NK-92 treated with Interleukin-12 subunit alpha and Interleukin-12 subunit beta, amount 100 ng/mL, for 24 hours (cell line): ENCODE measurements around the gene NOC4L.

Source experiments
- DNase-seq: peaks from one replicate; lab custom pipeline; 2025; lab: John Stamatoyannopoulos, UW

NOC4L gene

DNA sequence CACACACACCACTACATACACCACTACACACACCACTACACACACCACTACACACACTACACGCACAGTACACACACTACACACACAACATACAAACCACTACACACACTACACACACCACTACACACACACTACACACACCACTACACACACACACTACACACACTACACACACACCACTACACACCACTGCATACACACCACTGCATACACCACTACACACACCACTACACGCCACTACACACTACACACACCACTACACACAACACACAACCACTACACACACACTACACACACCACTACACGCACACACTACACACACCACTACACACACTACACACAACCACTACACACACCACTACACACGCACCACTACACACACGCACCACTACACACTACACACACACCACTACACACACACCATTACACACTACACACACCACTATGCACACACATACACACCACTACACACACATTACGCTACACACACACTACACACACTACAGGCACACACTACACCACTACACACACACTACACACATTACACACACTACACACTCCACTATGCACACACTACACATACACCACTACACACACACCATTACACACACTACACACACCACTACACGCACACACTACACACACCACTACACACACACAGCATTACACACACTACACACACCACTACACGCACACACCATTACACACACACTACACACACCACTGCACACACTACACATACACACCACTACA lies 12.5 kb downstream of the NOC4L start:
- DNase-seq: no peak

DNA sequence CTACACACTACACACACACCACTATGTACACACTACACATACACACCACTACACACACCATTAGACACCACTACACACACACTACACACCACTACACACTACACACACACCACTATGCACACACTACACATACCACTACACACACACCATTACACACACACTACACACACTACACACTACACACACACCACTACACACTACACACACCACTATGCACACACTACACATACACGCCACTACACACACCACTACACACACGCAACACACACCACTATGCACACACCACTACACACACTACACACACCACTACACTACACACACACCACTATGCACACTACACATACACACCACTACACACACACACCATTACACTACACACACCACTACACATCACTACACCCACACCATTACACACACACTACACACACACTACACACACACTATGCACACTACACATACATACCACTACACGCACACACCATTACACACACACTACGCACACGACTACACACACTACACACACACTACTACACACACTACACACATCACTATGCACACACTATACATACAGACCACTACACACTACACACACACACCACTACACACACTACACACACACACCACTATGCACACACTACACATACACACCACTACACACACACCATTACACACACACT lies 13.6 kb downstream of the NOC4L start:
- DNase-seq: no peak

DNA sequence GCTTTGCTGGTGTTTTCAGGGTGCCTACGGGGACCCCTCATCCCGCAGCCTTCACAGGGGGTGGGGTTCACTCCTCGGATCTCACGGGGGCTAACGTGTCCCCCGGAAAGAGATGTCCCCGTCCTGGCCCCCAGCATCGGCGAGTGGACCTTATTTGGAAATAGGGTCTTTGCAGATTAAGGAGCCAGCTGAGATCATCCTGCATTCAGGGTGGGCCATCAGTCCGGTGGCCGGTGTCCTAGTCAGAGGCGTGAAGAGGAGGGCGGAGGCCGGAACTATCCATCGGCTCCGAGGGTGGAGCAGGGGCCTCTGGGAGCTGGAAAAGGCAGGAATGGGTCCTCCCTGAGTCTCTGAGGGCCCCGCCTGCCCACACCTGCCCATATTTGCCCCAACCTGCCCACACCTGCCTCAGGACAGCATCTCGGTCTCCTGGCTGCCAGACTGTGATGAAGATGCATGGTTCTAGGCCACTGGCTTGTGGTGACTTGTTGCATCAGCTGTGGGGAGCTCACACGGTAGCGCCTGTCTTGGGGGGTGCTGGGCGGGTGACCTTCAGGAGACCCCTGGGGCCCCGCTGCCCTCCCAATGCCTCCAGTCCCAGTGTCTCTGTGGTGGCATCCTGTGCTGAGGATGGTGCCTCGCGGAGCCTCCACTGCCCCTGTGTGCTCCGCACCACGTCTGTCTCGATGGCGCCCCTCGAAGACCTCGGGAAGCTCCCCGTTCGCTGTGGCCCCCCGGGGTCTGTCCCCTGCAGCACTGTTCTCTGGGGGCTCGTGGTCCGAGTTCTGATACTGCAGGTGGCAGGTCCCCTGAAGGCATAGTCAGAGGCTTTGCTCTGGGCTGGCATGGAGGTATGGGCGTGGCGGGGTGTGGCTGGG lies 14.7 kb downstream of the NOC4L start:
- no peak for DNase-seq

DNA sequence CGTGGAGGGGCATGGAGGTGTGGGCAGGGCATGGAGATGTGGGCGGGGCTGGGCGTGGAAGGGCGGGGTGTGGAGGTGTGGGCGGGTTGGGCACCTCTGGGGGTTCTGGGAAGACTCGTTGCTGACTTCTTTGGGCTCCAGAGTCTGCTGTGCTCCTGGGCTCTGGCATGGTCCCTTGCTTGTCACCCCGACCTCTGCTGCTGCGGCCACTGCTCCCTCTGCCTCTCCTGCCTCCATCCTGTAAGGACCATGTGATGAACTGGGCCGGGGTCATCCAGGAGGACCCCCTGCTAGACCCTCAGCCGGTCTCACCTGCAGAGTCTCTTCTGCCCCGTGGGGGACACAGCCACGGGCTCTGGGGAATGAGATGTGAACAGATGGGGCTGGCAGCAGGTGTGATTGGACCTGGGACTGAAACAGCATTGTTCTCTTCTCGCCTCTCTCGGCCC lies 15.3 kb downstream of the NOC4L start:
- no peak for DNase-seq

DNA sequence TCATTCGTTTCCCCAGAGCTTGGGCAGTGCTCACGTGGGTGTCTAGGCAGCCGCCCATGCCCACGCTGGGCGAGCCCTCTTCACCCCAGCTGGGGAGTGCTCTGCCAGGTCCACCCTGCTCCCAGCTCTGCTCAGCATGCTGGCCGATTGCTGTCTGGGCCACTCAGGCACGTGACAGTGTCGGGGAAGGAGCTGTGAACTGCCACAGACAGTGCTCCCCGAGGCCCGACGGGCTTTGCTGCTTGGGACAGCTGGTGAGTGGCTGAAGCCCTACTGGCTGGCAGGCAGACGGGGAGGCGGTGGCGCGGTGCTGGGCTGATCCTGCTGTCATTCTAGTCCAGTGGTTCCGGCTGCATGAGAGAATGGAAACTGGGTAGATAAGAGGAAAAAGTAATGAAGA lies 15.8 kb downstream of the NOC4L start:
- DNase-seq: no peak

DNA sequence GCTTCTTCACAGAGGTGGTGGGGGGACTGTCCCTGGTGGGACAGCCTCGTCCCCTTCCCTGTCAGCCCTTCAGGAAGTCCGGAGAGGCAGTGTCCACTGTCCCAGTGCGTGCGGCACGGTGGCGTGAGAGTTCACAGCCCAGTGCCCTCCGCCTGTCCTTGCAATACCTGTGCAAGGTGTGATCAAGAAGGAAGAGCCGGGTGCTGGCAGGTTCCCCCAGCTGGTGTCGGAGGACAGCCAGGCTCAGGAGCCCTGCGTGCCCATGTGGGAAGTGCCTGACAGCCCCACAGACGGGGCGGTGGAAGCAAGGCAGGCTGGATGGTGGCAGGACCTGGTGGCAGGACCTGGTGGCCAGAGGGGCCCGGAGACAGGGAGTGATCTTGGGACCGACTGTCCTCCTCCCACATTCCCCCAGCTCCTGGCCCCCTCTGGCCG lies 16.4 kb downstream of the NOC4L start:
- no peak for DNase-seq

DNA sequence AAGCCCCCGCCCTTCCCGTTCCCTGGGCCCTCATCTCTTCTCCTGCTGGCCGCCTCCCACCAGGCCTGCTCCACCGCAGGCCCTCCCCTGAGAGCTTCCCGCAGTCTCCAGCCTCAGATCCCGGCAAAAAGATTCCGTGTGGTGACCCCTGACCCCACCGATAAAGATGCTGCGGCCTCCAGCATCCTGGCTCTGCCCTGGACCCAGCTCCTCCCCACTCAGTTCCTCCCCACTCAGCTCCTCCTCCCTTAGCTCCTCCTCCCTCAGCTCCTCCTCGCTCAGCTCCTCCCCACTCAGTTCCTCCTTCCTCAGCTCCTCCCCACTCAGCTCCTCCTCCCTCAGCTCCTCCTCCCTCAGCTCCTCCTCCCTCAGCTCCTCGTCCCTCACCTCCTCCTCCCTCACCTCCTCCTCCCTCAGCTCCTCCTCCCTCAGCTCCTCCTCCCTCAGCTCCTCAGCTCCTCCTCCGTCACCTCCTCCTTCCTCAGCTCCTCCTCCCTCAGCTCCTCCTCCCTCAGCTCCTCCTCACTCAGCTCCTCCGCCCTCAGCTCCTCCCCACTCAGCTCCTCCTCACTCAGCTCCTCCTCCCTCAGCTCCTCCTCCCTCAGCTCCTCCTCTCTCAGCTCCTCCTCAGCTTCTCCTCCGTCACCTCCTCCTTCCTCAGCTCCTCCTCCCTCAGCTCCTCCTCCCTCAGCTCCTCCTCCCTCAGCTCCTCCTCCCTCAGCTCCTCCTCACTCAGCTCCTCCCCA lies 17.0 kb downstream of the NOC4L start:
- DNase-seq: no peak

DNA sequence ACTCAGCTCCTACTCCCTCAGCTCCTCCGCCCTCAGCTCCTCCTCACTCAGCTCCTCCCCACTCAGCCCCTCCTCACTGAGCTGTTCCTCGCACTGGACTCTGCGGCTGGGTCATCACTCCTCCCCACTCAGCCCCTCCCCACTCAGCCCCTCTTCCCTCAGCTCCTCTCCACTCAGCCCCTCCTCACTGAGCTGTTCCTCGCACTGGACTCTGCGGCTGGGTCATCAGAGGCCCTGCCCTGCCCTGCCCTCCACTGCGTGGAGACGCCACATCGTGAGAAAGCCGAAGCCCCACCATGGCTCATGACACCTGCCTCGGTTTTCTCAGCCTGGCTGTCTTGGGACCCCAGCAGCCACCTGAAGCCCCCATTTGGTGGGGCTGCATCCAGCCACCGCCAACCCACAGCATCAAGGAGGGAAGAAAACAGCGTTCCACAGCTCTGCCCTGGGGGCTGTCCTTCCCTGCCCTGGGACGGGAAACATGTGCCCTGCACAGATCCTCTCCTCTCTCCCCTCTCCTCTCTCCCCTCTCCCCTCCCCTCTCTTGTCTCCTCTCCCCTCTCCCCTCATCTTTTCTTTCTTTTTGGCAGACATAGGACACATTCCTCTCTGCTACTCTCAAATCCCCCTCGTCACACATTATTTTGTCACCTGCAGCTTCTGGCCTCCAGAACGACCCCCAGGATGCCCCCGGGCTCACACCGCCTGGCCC lies 17.7 kb downstream of the NOC4L start:
- no peak for DNase-seq

DNA sequence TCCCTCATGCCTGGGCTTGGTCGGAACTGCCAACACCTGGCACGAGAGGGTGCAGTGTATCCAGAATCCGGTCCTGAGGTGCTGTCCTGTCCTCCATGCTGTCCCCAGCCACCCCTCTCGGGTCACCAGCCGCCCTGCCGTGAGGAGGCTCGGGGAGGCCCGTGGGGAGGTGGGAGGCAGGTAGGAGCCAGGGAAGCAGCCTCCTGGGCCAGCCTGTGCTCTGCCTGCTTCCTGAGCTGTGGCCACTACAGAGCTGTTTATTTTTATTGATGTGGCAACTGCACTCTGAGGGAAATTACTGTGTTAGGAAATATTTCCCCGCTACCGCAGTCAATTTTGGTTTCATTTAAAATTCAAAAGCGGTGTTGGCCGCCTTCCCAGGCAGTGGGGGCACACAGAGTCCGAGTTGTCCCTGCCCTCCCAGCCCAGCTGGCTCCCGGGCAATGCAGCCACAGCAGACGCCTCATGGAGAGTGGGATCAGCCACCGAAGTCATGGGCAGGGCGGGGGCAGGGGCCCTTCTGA lies 18.3 kb downstream of the NOC4L start:
- no peak for DNase-seq

DNA sequence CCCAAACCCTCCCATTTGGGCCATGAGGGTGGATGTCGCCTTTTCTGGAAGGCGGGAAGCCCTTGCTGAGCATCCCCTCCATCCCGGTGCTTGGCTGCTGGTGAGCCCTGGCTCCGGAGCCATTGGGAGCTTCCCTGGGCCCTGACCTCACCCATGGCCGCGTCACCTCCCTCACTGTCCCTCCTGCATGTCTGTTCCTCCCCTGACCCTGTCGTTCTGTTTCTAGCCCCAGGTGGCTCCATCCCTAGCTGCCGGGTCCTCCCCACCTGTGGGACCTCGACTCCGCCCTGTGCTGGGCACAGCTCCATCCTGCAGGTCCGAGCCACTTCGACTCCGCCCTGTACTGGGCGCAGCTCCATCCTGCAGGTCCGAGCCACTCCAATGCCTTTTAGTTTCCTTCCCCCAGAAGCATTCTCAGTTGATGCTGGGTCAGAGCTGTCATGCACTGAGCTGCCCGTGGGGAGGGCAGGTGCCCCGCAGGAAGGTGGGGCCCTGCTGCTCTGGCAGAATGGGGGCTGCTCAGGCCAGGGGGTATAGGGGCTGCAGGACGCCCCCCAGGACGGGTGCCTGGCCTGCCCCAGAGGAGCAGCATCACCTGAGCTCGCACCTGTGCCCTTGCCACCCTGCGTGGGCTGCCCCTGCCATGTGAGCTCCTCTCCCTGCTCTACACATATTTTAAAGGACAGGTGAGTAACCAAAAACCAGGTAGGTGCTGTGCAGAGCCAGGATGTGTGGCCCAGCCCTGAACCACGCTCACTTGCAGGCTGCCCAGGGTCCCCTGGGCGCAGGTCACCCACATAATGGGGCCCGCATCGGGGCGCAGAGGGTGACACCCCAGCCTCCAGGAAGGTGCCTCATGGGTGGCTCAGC lies 19.0 kb downstream of the NOC4L start:
- no peak for DNase-seq

DNA sequence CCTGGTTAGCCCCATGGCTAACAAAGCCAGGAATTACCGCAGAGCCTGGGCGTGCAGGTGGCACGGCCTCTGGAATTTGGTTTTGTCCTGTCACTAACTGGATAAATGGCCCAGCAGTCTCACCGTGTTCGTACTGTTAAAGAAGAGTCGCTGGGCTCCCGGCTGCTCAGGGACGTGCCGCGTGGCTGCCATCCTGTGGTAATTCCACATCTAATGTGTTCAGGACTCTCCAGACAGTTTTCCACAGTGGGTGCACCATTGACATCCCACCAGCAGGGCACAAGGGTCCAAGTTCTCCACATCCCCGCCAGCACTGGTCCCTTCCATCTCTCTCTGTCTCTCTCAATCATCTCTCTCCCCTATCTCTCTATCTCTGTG lies 19.6 kb downstream of the NOC4L start:
- no peak for DNase-seq

DNA sequence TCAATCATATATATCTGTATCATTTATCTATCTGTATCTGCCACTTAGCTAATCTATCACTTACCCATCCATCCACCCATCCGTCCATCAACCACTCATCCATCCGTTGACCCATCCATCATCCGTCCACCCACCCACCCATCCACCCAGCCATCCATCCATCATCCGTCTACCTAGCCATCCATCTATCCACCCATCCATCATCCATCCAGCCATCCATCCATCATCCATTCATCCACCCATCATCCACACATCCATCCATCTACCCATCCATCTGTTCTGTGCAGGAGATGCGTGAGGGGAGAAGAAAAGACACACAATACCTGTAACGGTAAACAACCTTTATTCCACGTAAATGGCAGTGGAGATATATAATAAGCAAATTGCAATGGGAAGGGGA lies 20.2 kb downstream of the NOC4L start:
- DNase-seq: no peak

DNA sequence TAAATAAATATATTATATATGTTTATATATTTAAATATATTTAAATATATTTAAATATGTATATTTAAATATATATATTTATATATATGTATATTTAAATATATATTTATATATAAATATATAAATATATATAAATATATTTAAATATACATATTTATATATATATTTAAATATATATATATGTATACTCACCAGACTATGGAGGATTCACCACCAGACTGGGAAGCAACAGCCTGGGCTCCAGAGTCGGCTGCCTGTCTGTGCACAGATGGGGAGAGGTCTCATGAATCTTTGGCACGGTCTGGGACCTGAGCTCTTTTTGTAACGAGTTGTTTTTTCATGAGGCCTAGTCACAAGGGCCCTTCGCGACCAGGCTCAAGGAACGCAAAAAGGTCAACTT lies 21.3 kb downstream of the NOC4L start:
- DNase-seq: no peak

DNA sequence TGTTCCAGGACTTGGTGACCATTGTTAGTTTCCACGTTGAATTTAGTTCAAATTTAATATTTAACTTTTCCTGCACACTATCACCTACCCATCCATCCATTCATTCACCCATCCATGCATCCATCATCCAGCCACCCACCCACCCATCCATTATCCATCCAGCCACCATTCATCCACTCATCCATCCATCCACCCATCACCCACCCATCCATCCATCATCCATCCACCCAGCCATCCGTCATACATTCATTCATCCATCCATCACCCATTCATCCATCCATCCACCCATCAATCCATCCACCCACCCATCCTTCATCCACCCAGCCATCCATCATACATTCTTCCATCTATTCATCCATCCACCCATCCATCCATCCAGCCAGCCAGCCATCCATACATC lies 21.8 kb downstream of the NOC4L start:
- no peak for DNase-seq

DNA sequence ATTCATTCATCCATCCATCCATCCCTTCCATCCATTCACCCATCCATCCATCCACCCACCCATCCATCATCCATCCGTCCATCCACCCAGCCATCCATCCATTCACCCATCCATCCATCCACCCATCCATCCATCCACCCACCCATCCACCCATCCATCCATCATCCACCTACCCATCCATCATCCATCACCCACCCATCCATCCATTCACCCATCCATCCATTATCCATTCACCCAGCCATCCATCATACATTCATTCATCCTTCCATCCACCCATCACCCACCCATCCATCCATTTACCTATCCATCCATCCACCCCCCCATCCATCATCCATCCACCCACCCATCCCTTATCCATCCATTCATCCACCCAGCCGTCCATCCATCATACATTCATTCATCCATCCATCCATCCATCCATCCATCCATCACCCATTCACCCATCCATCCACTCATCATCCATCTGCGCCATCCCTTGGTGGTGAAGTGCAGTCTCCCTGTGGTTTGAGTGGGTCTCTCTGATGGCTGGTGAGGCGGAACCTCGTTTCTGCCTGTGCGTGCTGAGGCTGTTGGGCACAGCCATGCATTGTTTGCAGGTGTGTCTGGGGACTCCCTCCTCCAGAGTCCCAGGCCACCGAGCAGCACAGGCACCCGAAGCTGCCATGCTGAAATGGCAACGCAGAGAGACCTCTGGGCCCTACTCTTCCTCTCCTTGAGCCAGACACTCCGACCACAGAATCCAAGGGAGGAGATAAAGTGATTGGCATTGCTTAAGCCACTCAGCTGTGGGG lies 22.7 kb downstream of the NOC4L start:
- no peak for DNase-seq

DNA sequence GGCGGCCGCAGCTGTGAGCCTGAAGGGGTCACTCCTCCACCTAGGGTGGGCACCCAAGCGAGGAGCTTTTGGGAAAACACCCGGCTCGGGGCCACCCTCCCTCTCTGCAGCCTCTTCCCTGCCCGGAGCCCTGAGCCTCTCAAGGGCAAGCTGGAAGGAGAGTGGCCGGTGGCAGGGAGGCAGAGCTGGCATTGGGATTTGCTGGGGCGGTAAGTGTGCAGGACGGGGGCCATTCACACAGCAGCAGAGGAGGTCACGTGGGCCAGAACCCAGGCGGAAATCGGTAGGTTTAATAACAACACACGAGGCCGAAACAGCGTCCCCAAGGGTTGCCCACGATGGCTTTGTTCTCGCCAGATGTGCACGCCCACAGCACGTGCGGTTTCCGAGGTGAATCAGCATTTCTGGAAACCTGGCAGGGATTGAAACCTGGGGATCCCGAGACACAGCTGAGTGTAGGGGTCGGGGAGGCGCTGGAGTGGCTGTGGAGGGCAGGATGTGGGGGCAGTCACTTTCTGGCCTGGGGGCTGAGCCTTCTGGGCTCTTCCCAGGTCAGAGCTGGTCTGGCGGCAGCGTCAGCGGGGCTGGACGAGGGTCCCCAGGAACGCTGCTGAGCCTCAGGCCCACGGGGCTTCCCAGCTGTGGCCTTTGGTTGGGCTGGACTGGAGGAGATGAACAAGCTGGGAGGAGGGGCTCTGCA lies 23.5 kb downstream of the NOC4L start:
- no peak for DNase-seq

DNA sequence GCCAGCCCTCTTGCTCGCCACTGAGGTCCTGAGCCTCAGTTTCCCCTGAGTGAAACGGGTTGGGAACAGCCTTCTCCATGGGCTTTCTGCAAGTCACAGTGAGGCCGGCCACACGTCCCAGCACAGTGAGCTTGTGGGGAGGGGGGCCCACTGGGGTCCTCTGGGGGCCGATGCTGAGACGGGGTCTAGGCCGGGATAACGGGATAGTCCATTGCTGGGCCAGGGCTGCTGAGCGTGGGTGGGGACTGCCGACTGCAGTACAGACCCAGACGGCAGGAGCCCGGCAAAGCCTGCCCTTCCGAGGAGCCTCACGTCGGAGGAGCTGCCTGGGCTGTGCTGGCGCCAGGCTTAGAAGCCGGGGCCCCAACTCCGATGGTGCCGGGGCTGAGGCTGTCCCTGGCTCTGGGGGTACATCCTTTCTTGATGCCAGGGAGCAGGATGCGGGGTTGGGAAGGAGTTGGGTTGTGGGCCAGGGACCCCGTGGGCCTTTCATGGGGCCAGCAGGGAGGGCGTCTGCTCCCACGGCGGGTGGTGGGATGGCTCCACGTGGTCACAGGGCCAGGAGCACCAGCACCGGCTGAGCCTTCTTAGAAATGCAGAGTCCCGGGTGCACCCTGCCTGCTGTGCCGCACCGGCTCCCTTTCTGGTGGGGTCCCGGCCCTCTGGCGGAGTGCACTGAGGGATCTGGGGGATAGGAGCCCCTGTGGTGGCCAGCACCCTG lies 24.2 kb downstream of the NOC4L start:
- DNase-seq: no peak

DNA sequence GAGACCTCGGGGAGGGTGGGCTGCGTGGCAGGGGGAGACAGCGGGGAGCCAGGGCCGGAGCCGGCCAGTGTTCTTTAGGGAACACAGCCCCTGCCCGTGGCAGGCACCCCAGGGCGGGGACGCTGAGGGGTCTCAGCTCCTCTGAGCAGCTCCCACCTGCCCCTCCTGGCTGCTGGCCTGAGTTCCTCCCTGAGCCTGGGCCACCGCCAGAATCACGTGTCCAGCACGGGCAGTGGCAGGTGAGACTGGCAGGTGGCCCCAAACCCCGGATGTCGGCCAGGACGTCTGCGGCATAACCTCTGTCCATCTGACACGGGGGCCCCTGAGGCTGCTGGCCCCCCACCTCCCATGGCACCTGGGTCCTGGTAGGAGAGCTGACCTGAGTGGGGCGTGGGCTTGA lies 25.1 kb downstream of the NOC4L start:
- no peak for DNase-seq
